RPMI7951 (cell line): Measurements from ENCODE around the gene MICAL1. TPM values are rescaled to one million over a fixed set of nuclear protein-coding genes. Genes with fewer than 3 reads are reported as not detected.

Experiments
- DNase-seq: peaks from one replicate; pipeline ENCODE4 v3.0.0-alpha.2; 2012; ENCODE audit warnings: low read depth
- total RNA-seq: library from RNA; depleted of rRNA; stranded (reverse); fragments of >200 nt; shearing (Covaris generic); gene quantifications from 2 replicates; pipeline ENCODE4 v1.2.3, GENCODE V29; 2014; rRNA removed

The MICAL1 gene
- total RNA-seq = 19.9 and 22.3 TPM in 2 replicates

- peak; percentile 70 for DNase-seq
These were observed at the start of gene MICAL1 for GRCh38 chr6:109455437-109456110. TSS of gene MICAL1 (minus strand) at chr6:109455772. CDS start at chr6:109454196, 1,576 bp downstream.

GRCh38 chr6:109503327-109504224, 48.0 kb upstream of the MICAL1 start:
- no peak for DNase-seq

GRCh38 chr6:109498936-109499335, 43.4 kb upstream of the MICAL1 start:
- no peak for DNase-seq

GRCh38 chr6:109498052-109498451, 42.5 kb upstream of the MICAL1 start:
- no peak for DNase-seq

- DNase-seq = no peak
These were observed 40.6 kb upstream of the MICAL1 start for GRCh38 chr6:109496036-109496772.

GRCh38 chr6:109493865-109494264, 38.3 kb upstream of the MICAL1 start:
- no peak for DNase-seq

- no peak for DNase-seq
These were observed 35.8 kb upstream of the MICAL1 start for GRCh38 chr6:109491207-109491938.

GRCh38 chr6:109490713-109491112, 35.1 kb upstream of the MICAL1 start:
- DNase-seq = no peak

- no peak for DNase-seq
These were observed 32.4 kb upstream of the MICAL1 start for GRCh38 chr6:109488001-109488400.

GRCh38 chr6:109486068-109486467, 30.5 kb upstream of the MICAL1 start:
- no peak for DNase-seq

GRCh38 chr6:109485266-109485935, 29.8 kb upstream of the MICAL1 start:
- no peak for DNase-seq

GRCh38 chr6:109484122-109484521, 28.6 kb upstream of the MICAL1 start:
- DNase-seq = peak; percentile 48

- DNase-seq = no peak
These were observed 28.1 kb upstream of the MICAL1 start for GRCh38 chr6:109483735-109484057.

GRCh38 chr6:109482905-109483734, 27.5 kb upstream of the MICAL1 start, which contains the start of gene ZBTB24:
TSS of gene ZBTB24 (minus strand) at chr6:109483219. CDS start at chr6:109482026, 1,193 bp downstream.
- DNase-seq = peak; percentile 89

- no peak for DNase-seq
These were observed 25.5 kb upstream of the MICAL1 start for GRCh38 chr6:109480993-109481480.

- no peak for DNase-seq
These were observed 23.5 kb upstream of the MICAL1 start for GRCh38 chr6:109478841-109479624.

- DNase-seq = no peak
These were observed 22.7 kb upstream of the MICAL1 start for GRCh38 chr6:109478222-109478805.

- DNase-seq = no peak
These were observed 22.2 kb upstream of the MICAL1 start for GRCh38 chr6:109477725-109478124.

- DNase-seq = no peak
These were observed 21.6 kb upstream of the MICAL1 start for GRCh38 chr6:109477184-109477583.
